Tibial nerve (tissue), 4 donors: Measurements from ENCODE around the gene SULT1E1.

Experiments
- EP300 ChIP-seq, 2 donors: sonication (generic); formaldehyde crosslinking; IDR thresholded peaks; one replicate each; pipeline ENCODE4 v1.6.1; 2017; ENCODE audit warnings: antibody characterized with exemption in 2 of 2, mild to moderate bottlenecking in 1 of 2
- TF ChIP-seq, protein P1 (sequence below), 5 experiments: fragments of 200-600 bp in 3 of 5; fragments of 450-650 bp in 2 of 5; sonication (generic) in 3 of 5; IDR thresholded peaks; one replicate each; pipeline ENCODE4 v1.5.1; 2016 to 2019; ENCODE audit warnings: antibody characterized with exemption in 5 of 5, mild to moderate bottlenecking in 3 of 5, moderate library complexity in 2 of 5

GRCh38 chr4:69860521-69861298, 765 bp upstream of the SULT1E1 start:
- TF ChIP-seq, protein P1, sequence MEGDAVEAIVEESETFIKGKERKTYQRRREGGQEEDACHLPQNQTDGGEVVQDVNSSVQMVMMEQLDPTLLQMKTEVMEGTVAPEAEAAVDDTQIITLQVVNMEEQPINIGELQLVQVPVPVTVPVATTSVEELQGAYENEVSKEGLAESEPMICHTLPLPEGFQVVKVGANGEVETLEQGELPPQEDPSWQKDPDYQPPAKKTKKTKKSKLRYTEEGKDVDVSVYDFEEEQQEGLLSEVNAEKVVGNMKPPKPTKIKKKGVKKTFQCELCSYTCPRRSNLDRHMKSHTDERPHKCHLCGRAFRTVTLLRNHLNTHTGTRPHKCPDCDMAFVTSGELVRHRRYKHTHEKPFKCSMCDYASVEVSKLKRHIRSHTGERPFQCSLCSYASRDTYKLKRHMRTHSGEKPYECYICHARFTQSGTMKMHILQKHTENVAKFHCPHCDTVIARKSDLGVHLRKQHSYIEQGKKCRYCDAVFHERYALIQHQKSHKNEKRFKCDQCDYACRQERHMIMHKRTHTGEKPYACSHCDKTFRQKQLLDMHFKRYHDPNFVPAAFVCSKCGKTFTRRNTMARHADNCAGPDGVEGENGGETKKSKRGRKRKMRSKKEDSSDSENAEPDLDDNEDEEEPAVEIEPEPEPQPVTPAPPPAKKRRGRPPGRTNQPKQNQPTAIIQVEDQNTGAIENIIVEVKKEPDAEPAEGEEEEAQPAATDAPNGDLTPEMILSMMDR (IDR thresholded peaks at IDR 0.05), result no peak
- TF ChIP-seq EP300 (IDR thresholded peaks at IDR 0.05), result no peak
